HEK293T (cell line): ENCODE measurements around the gene ZBED4.

Experiments
- BHLHE40 ChIP-seq: fragments of 450-650 bp; IDR thresholded peaks from 2 replicates; pipeline ENCODE4 v1.6.1; 2016; ENCODE audit warnings: mild to moderate bottlenecking, moderate library complexity, borderline replicate concordance
- ELF4 ChIP-seq: fragments of 450-650 bp; IDR thresholded peaks from 2 replicates; pipeline ENCODE4 v1.6.1; 2017; ENCODE audit warnings: antibody characterized with exemption
- FOXM1 ChIP-seq: fragments of 450-650 bp; IDR thresholded peaks from 2 replicates; pipeline ENCODE4 v1.6.1; 2017; ENCODE audit warnings: mild to moderate bottlenecking, borderline replicate concordance
- NFRKB ChIP-seq: fragments of 450-650 bp; IDR thresholded peaks from 2 replicates; pipeline ENCODE4 v1.6.1; 2016; ENCODE audit warnings: mild to moderate bottlenecking, moderate library complexity
- SP1 ChIP-seq: fragments of 450-650 bp; IDR thresholded peaks from 2 replicates; pipeline ENCODE4 v1.6.1; 2017
- SUZ12 ChIP-seq: fragments of 450-650 bp; IDR thresholded peaks from 2 replicates; pipeline ENCODE4 v1.6.1; 2016; ENCODE audit warnings: mild to moderate bottlenecking
- TARDBP ChIP-seq: fragments of 450-650 bp; IDR thresholded peaks from 2 replicates; pipeline ENCODE4 v1.6.1; 2016
- ZNF384 ChIP-seq: fragments of 450-650 bp; IDR thresholded peaks from 2 replicates; pipeline ENCODE4 v1.6.1; 2016

- no peak for TF ChIP-seq ELF4
- no peak for TF ChIP-seq BHLHE40
- TF ChIP-seq FOXM1 = no peak
- TF ChIP-seq NFRKB = no peak
- TF ChIP-seq ZNF384 = no peak
- TF ChIP-seq SUZ12 = no peak
- TF ChIP-seq SP1 = no peak
- TF ChIP-seq TARDBP = no peak
Observed at GRCh38 chr22:49934160-49934890, 80.7 kb downstream of the ZBED4 start.
